Panc1 (cell line): ENCODE data around the gene EHBP1.

Experiments used
- POLR2AphosphoS5 ChIP-seq: IDR thresholded peaks from 2 replicates; pipeline ENCODE4 v1.6.1; 2012; ENCODE audit warnings: mild to moderate bottlenecking, low read depth, low read length, moderate library complexity
- TCF7L2 ChIP-seq: IDR thresholded peaks from 2 replicates; pipeline ENCODE4 v1.6.1; 2011; ENCODE audit warnings: mild to moderate bottlenecking, low read depth, low read length, inconsistent platforms
- TF ChIP-seq, protein P1 (sequence below): fragments of 450-650 bp; IDR thresholded peaks from 2 replicates; pipeline ENCODE4 v1.5.1; 2017; ENCODE audit warnings: mild to moderate bottlenecking
- TF ChIP-seq, protein P2 (sequence below), 2 experiments: IDR thresholded peaks; 2 replicates each; pipeline ENCODE4 v1.6.1; 2011 to 2012; ENCODE audit warnings: low read depth in 2 of 2, control low read depth in 1 of 2, low read length in 1 of 2, mild to moderate bottlenecking in 1 of 2, moderate library complexity in 1 of 2; ENCODE audit not compliant: insufficient read depth in 1 of 2

DNA sequence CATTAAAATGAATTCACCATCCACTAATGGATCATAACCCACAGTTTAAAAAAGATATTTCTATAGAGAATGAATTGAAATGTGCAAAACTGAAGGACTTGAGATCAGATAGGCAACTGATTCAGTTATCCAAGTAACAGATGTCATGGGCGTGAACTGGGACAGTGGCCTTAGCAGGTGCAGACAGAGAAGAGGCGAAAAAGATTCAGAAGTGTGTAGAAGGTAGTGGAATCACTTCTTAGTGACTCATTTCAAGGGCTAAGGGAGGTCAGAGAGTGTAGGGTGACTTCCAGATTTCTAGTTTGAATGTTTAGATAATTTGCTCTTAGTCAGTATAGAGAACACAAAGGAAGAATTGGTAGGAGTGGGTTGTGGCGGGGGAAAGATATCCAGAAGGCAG, 79.7 kb downstream of the EHBP1 start:
- TF ChIP-seq, protein P1, sequence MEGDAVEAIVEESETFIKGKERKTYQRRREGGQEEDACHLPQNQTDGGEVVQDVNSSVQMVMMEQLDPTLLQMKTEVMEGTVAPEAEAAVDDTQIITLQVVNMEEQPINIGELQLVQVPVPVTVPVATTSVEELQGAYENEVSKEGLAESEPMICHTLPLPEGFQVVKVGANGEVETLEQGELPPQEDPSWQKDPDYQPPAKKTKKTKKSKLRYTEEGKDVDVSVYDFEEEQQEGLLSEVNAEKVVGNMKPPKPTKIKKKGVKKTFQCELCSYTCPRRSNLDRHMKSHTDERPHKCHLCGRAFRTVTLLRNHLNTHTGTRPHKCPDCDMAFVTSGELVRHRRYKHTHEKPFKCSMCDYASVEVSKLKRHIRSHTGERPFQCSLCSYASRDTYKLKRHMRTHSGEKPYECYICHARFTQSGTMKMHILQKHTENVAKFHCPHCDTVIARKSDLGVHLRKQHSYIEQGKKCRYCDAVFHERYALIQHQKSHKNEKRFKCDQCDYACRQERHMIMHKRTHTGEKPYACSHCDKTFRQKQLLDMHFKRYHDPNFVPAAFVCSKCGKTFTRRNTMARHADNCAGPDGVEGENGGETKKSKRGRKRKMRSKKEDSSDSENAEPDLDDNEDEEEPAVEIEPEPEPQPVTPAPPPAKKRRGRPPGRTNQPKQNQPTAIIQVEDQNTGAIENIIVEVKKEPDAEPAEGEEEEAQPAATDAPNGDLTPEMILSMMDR = no peak
- TF ChIP-seq POLR2AphosphoS5 = no peak
- TF ChIP-seq, protein P2, sequence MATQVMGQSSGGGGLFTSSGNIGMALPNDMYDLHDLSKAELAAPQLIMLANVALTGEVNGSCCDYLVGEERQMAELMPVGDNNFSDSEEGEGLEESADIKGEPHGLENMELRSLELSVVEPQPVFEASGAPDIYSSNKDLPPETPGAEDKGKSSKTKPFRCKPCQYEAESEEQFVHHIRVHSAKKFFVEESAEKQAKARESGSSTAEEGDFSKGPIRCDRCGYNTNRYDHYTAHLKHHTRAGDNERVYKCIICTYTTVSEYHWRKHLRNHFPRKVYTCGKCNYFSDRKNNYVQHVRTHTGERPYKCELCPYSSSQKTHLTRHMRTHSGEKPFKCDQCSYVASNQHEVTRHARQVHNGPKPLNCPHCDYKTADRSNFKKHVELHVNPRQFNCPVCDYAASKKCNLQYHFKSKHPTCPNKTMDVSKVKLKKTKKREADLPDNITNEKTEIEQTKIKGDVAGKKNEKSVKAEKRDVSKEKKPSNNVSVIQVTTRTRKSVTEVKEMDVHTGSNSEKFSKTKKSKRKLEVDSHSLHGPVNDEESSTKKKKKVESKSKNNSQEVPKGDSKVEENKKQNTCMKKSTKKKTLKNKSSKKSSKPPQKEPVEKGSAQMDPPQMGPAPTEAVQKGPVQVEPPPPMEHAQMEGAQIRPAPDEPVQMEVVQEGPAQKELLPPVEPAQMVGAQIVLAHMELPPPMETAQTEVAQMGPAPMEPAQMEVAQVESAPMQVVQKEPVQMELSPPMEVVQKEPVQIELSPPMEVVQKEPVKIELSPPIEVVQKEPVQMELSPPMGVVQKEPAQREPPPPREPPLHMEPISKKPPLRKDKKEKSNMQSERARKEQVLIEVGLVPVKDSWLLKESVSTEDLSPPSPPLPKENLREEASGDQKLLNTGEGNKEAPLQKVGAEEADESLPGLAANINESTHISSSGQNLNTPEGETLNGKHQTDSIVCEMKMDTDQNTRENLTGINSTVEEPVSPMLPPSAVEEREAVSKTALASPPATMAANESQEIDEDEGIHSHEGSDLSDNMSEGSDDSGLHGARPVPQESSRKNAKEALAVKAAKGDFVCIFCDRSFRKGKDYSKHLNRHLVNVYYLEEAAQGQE (IDR thresholded peaks at IDR 0.05; ENCODE audit: insufficient read depth in 1 of 2, low read depth in 2 of 2, low read length in 1 of 2) = no peak
- TF ChIP-seq TCF7L2 = no peak
